Activated naive CD4-positive, alpha-beta T cell treated with anti-CD3 and anti-CD28 coated beads, Interleukin-2, amount 10 ng/mL, durations not matched to agents 7 days and 5 days (primary cell): ENCODE measurements around the gene EHBP1L1.

Experiments
- CTCF ChIA-PET: fragments of 350-600 bp; sonication (Branson Sonifier 250); formaldehyde crosslinking; loops from one replicate; lab custom pipeline; 2021; ENCODE audit warnings: antibody characterized with exemption; lab: Charles Lee
- DNase-seq: peaks from one replicate; pipeline ENCODE4 v3.0.0-alpha.2; 2020
- H3K27ac Mint-ChIP-seq: one replicate; pipeline ENCODE4 v1.8.0; 2021; ENCODE audit warnings: mild to moderate bottlenecking, moderate library complexity, mixed read lengths
- H3K27me3 Mint-ChIP-seq: one replicate; pipeline ENCODE4 v1.8.0; 2021; ENCODE audit warnings: mild to moderate bottlenecking, mixed read lengths
- H3K36me3 Mint-ChIP-seq: one replicate; pipeline ENCODE4 v1.8.0; 2021; ENCODE audit warnings: mixed read lengths
- H3K4me1 Mint-ChIP-seq: one replicate; pipeline ENCODE4 v1.8.0; 2021; ENCODE audit warnings: mixed read lengths
- H3K4me3 Mint-ChIP-seq: one replicate; pipeline ENCODE4 v1.8.0; 2021; ENCODE audit warnings: mild to moderate bottlenecking, moderate library complexity, mixed read lengths
- H3K9me3 Mint-ChIP-seq: one replicate; pipeline ENCODE4 v1.8.0; 2021; ENCODE audit warnings: mixed read lengths

The EHBP1L1 gene

GRCh38 chr11:65617136-65617850, 41.4 kb downstream of the EHBP1L1 start:
- H3K4me1 Mint-ChIP-seq: peaks cover 31% of the 10 kb centered on the region
- H3K9me3 Mint-ChIP-seq: no peaks in the 10 kb centered on the region
- H3K4me3 Mint-ChIP-seq: peak overlapping the region; percentile 91
- peak overlapping the region; percentile 87 for H3K27ac Mint-ChIP-seq
- DNase-seq: no peak
- CTCF ChIA-PET: interaction anchor here (1.1 to 1.8 kb wide), 4 partner anchors 9 to 162 kb away, joined by 3 to 8 read pairs (median 5); no protein-coding TSS in a partner anchor
- no peaks in the 10 kb centered on the region for H3K27me3 Mint-ChIP-seq
- peaks cover 31% of the 10 kb centered on the region for H3K36me3 Mint-ChIP-seq

- CTCF ChIA-PET: interaction anchor here (1.4 to 1.8 kb wide), 2 partner anchors 15 to 77 kb away, joined by 3 to 8 read pairs; no protein-coding TSS in a partner anchor
- Mint-ChIP-seq H3K9me3 (no peaks in the 10 kb centered on the region), H3K4me1 (peaks cover 22% of the 10 kb centered on the region), H3K27ac (peak overlapping the region; percentile 33), H3K36me3 (peaks cover 32% of the 10 kb centered on the region), H3K4me3 (peak overlapping the region; percentile 91), H3K27me3 (no peaks in the 10 kb centered on the region)
- DNase-seq: no peak
Observed at GRCh38 chr11:65617990-65618751, 42.3 kb downstream of the EHBP1L1 start.

- Mint-ChIP-seq H3K36me3 (peaks cover 30% of the 10 kb centered on the region), H3K4me1 (peaks cover 21% of the 10 kb centered on the region), H3K27me3 (no peaks in the 10 kb centered on the region), H3K9me3 (no peaks in the 10 kb centered on the region), H3K27ac (peak overlapping the region; percentile 58), H3K4me3 (no peak overlapping the region)
- CTCF ChIA-PET: interaction anchor here (1.4 kb wide), 1 partner anchor 15 kb away, joined by 3 read pairs; no protein-coding TSS in a partner anchor
- DNase-seq: no peak
Observed at GRCh38 chr11:65618763-65619162, 42.9 kb downstream of the EHBP1L1 start.

- DNase-seq: no peak
- H3K27ac Mint-ChIP-seq: peak overlapping the region; percentile 58
- CTCF ChIA-PET: interaction anchor here (1.4 kb wide), 1 partner anchor 16 kb away, joined by 3 read pairs; no protein-coding TSS in a partner anchor
- no peaks in the 10 kb centered on the region for H3K27me3 Mint-ChIP-seq
- H3K4me3 Mint-ChIP-seq: no peak overlapping the region
- H3K9me3 Mint-ChIP-seq: no peaks in the 10 kb centered on the region
- peaks cover 21% of the 10 kb centered on the region for H3K4me1 Mint-ChIP-seq
- H3K36me3 Mint-ChIP-seq: peaks cover 30% of the 10 kb centered on the region
Observed at GRCh38 chr11:65619281-65619928, 43.6 kb downstream of the EHBP1L1 start.

- H3K27me3 Mint-ChIP-seq: no peaks in the 10 kb centered on the region
- no peaks in the 10 kb centered on the region for H3K9me3 Mint-ChIP-seq
- no peak overlapping the region for H3K4me3 Mint-ChIP-seq
- peaks cover 21% of the 10 kb centered on the region for H3K4me1 Mint-ChIP-seq
- H3K36me3 Mint-ChIP-seq: peaks cover 31% of the 10 kb centered on the region
- CTCF ChIA-PET: no interaction called here
- H3K27ac Mint-ChIP-seq: no peak overlapping the region
- no peak for DNase-seq
Observed at GRCh38 chr11:65620666-65621065, 44.8 kb downstream of the EHBP1L1 start.

- no peaks in the 10 kb centered on the region for H3K27me3 Mint-ChIP-seq
- CTCF ChIA-PET: no interaction called here
- no peak for DNase-seq
Observed at GRCh38 chr11:65621460-65621859, 45.6 kb downstream of the EHBP1L1 start.

GRCh38 chr11:65622011-65622410, 46.2 kb downstream of the EHBP1L1 start:
- Mint-ChIP-seq H3K4me1 (peaks cover 20% of the 10 kb centered on the region), H3K9me3 (no peaks in the 10 kb centered on the region), H3K27me3 (no peaks in the 10 kb centered on the region), H3K36me3 (peaks cover 34% of the 10 kb centered on the region), H3K4me3 (no peak overlapping the region), H3K27ac (no peak overlapping the region)
- no peak for DNase-seq
- CTCF ChIA-PET: no interaction called here

More at GRCh38 chr11:65621460-65621859, 45.6 kb downstream of the EHBP1L1 start:
- H3K9me3 Mint-ChIP-seq: no peaks in the 10 kb centered on the region
- H3K4me1 Mint-ChIP-seq: peaks cover 25% of the 10 kb centered on the region
- peaks cover 35% of the 10 kb centered on the region for H3K36me3 Mint-ChIP-seq
- H3K4me3 Mint-ChIP-seq: no peak overlapping the region
- H3K27ac Mint-ChIP-seq: peak overlapping the region; percentile 19

GRCh38 chr11:65623177-65623576, 47.3 kb downstream of the EHBP1L1 start:
- H3K36me3 Mint-ChIP-seq: peaks cover 37% of the 10 kb centered on the region
- H3K4me3 Mint-ChIP-seq: no peak overlapping the region
- H3K27me3 Mint-ChIP-seq: no peaks in the 10 kb centered on the region
- CTCF ChIA-PET: interaction anchor here (1.4 to 1.5 kb wide), 2 partner anchors 8 to 29 kb away, joined by 3 read pairs; no protein-coding TSS in a partner anchor
- peak overlapping the region; percentile 2 for H3K27ac Mint-ChIP-seq
- DNase-seq: no peak
- peaks cover 14% of the 10 kb centered on the region for H3K4me1 Mint-ChIP-seq
- H3K9me3 Mint-ChIP-seq: no peaks in the 10 kb centered on the region

GRCh38 chr11:65623852-65624616, 48.2 kb downstream of the EHBP1L1 start:
- H3K9me3 Mint-ChIP-seq: no peaks in the 10 kb centered on the region
- H3K27me3 Mint-ChIP-seq: no peaks in the 10 kb centered on the region
- H3K4me3 Mint-ChIP-seq: no peak overlapping the region
- no peak overlapping the region for H3K27ac Mint-ChIP-seq
- DNase-seq: no peak
- CTCF ChIA-PET: interaction anchor here (0.8 to 1.5 kb wide), 3 partner anchors 9 to 28 kb away, joined by 3 read pairs; partner anchors contain the start of gene SIPA1
- peaks cover 12% of the 10 kb centered on the region for H3K4me1 Mint-ChIP-seq
- peaks cover 36% of the 10 kb centered on the region for H3K36me3 Mint-ChIP-seq

GRCh38 chr11:65624931-65625627, 49.2 kb downstream of the EHBP1L1 start:
- Mint-ChIP-seq H3K4me1 (peaks cover 10% of the 10 kb centered on the region), H3K27me3 (no peaks in the 10 kb centered on the region), H3K9me3 (no peaks in the 10 kb centered on the region), H3K36me3 (peaks cover 32% of the 10 kb centered on the region), H3K4me3 (no peak overlapping the region), H3K27ac (no peak overlapping the region)
- CTCF ChIA-PET: interaction anchor here (0.7 to 2.3 kb wide), 12 partner anchors 8 to 194 kb away, joined by 3 to 21 read pairs (median 6); partner anchors contain the start of genes KAT5 and SIPA1
- DNase-seq: no peak

GRCh38 chr11:65625628-65626342, 49.9 kb downstream of the EHBP1L1 start:
- Mint-ChIP-seq H3K36me3 (peaks cover 34% of the 10 kb centered on the region), H3K4me1 (peaks cover 10% of the 10 kb centered on the region), H3K4me3 (no peak overlapping the region), H3K9me3 (no peaks in the 10 kb centered on the region), H3K27ac (peak overlapping the region; percentile 69), H3K27me3 (no peaks in the 10 kb centered on the region)
- DNase-seq: peak; percentile 72
- CTCF ChIA-PET: interaction anchor here (0.7 to 2.3 kb wide), 14 partner anchors 9 to 193 kb away, joined by 3 to 21 read pairs (median 5); partner anchors contain the start of genes KAT5 and SIPA1

GRCh38 chr11:65627202-65627601, 51.3 kb downstream of the EHBP1L1 start:
- no peak for DNase-seq
- no peaks in the 10 kb centered on the region for H3K27me3 Mint-ChIP-seq
- H3K27ac Mint-ChIP-seq: no peak overlapping the region
- peaks cover 29% of the 10 kb centered on the region for H3K36me3 Mint-ChIP-seq
- no peaks in the 10 kb centered on the region for H3K9me3 Mint-ChIP-seq
- CTCF ChIA-PET: interaction anchor here (2.0 to 2.3 kb wide), 5 partner anchors 12 to 100 kb away, joined by 5 to 21 read pairs (median 12); partner anchors contain the start of gene SIPA1
- peaks cover 7% of the 10 kb centered on the region for H3K4me1 Mint-ChIP-seq
- H3K4me3 Mint-ChIP-seq: no peak overlapping the region
